Smooth muscle cell (in vitro differentiated cells): ENCODE measurements around the gene REV3L. TPM values are rescaled to one million over a fixed set of nuclear protein-coding genes. Genes with fewer than 3 reads are reported as not detected.

Experiments
- DNase-seq: peaks from one replicate; lab custom pipeline; 2025; ENCODE audit not compliant: unreplicated experiment; lab: John Stamatoyannopoulos, UW
- H2AFZ ChIP-seq: fragments of 200-600 bp; sonication (generic); 2 replicates; pipeline ENCODE4 v1.6.0; 2016; ENCODE audit warnings: antibody characterized with exemption, low read depth, mild to moderate bottlenecking
- H3F3A ChIP-seq: fragments of 200-600 bp; sonication (generic); 2 replicates; pipeline ENCODE4 v1.6.0; 2017; ENCODE audit warnings: antibody characterized with exemption, low read depth
- H3K27ac ChIP-seq: fragments of 200-600 bp; sonication (generic); 2 replicates; pipeline ENCODE4 v1.5.1; 2016; ENCODE audit warnings: low read depth, mild to moderate bottlenecking
- H3K27me3 ChIP-seq: fragments of 200-600 bp; sonication (generic); 2 replicates; pipeline ENCODE4 v1.6.1; 2016; ENCODE audit warnings: low read depth, mild to moderate bottlenecking
- H3K36me3 ChIP-seq: fragments of 200-600 bp; sonication (generic); 2 replicates; pipeline ENCODE4 v1.5.1; 2016; ENCODE audit warnings: low read depth
- H3K4me1 ChIP-seq: fragments of 200-600 bp; sonication (generic); 2 replicates; pipeline ENCODE4 v1.5.1; 2016; ENCODE audit warnings: low read depth
- H3K4me2 ChIP-seq: fragments of 200-600 bp; sonication (generic); 2 replicates; pipeline ENCODE4 v1.6.0; 2016; ENCODE audit warnings: mild to moderate bottlenecking
- H3K4me3 ChIP-seq: fragments of 200-600 bp; sonication (generic); 2 replicates; pipeline ENCODE4 v1.5.1; 2016; ENCODE audit warnings: mild to moderate bottlenecking
- H3K79me2 ChIP-seq: fragments of 200-600 bp; sonication (generic); 2 replicates; pipeline ENCODE4 v1.6.0; 2016; ENCODE audit warnings: low read depth, mild to moderate bottlenecking
- H3K9ac ChIP-seq: fragments of 200-600 bp; sonication (generic); 2 replicates; pipeline ENCODE4 v1.6.0; 2016; ENCODE audit warnings: low read depth
- H3K9me3 ChIP-seq: fragments of 200-600 bp; sonication (generic); replicated peaks from 2 replicates; pipeline ENCODE4 v1.5.1; 2016; ENCODE audit warnings: low read depth
- H4K20me1 ChIP-seq: fragments of 200-600 bp; sonication (generic); 2 replicates; pipeline ENCODE4 v1.6.0; 2016; ENCODE audit warnings: low read depth
- WGBS: methylation state at CpG from one replicate; pipeline ENCODE4 v1.1.7; 2016; ENCODE audit warnings: low lambda C conversion rate; 5-methylcytosine and 5-hydroxymethylcytosine counted together
- polyA plus RNA-seq: library from polyadenylated mRNA; unstranded; fragments of >200 nt; fragmentation: Nextera tagmentation; extraction: Ambion mirVana; gene quantifications from 2 replicates; pipeline ENCODE4 v1.2.1, GENCODE V29; 2016
- total RNA-seq: library from RNA; depleted of rRNA; stranded (reverse); fragments of >200 nt; gene quantifications from 2 replicates; pipeline ENCODE4 v1.2.3, GENCODE V29; 2014
- TF ChIP-seq, protein P1 (sequence below): fragments of 200-600 bp; sonication (generic); IDR thresholded peaks from 2 replicates; pipeline ENCODE4 v1.5.1; 2017; ENCODE audit warnings: borderline replicate concordance, mild to moderate bottlenecking, antibody characterized with exemption; ENCODE audit not compliant: insufficient read depth, poor library complexity, severe bottlenecking

Gene REV3L
- total and polyA plus RNA-seq, 2 experiments from 2014 or later, result 6.9 to 19.8 TPM

DNA sequence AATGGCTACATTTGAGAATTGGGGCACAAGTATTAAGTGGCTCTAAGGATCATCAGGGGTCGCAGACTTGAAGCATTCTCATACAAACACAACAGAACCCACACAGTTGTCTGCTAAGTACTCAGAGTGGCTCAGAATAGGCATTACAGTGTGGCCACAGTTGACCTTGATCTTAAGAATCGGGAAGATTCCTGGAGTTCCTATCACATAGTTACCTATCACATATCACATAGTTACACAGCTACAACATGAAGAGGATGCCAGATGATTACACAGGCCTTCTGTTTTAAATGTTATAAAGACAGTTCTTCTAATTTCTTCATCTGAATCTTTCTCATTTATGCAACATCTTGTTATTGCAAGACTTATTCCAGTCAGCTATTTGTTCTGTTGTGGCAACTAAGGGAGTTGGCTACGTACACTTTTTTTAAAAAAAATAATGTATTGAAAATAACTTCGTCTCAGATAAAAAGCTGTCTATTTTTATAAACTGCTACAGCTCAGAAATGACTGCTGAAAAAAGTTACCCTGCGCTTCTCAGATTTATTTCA, 129.0 kb downstream of the REV3L start:
- no peaks in the 10 kb centered on the region for H4K20me1 ChIP-seq
- H3K79me2 ChIP-seq, result no peaks in the 10 kb centered on the region
- no peak overlapping the region for H3K27ac ChIP-seq
- H3K4me2 ChIP-seq, result no peak overlapping the region
- H3F3A ChIP-seq, result no peaks in the 10 kb centered on the region
- H3K9me3 ChIP-seq, result no peaks in the 10 kb centered on the region
- TF ChIP-seq, protein P1, sequence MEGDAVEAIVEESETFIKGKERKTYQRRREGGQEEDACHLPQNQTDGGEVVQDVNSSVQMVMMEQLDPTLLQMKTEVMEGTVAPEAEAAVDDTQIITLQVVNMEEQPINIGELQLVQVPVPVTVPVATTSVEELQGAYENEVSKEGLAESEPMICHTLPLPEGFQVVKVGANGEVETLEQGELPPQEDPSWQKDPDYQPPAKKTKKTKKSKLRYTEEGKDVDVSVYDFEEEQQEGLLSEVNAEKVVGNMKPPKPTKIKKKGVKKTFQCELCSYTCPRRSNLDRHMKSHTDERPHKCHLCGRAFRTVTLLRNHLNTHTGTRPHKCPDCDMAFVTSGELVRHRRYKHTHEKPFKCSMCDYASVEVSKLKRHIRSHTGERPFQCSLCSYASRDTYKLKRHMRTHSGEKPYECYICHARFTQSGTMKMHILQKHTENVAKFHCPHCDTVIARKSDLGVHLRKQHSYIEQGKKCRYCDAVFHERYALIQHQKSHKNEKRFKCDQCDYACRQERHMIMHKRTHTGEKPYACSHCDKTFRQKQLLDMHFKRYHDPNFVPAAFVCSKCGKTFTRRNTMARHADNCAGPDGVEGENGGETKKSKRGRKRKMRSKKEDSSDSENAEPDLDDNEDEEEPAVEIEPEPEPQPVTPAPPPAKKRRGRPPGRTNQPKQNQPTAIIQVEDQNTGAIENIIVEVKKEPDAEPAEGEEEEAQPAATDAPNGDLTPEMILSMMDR, result no peak
- H3K9ac ChIP-seq, result no peak overlapping the region
- H3K4me3 ChIP-seq, result no peak overlapping the region
- DNase-seq, result no peak
- 97% methylated on average over 5 of the region's 5 CpGs for WGBS
- H3K27me3 ChIP-seq, result no peaks in the 10 kb centered on the region
- no peaks in the 10 kb centered on the region for H3K4me1 ChIP-seq
- H2AFZ ChIP-seq, result no peak overlapping the region
- H3K36me3 ChIP-seq, result peaks cover 9% of the 10 kb centered on the region

DNA sequence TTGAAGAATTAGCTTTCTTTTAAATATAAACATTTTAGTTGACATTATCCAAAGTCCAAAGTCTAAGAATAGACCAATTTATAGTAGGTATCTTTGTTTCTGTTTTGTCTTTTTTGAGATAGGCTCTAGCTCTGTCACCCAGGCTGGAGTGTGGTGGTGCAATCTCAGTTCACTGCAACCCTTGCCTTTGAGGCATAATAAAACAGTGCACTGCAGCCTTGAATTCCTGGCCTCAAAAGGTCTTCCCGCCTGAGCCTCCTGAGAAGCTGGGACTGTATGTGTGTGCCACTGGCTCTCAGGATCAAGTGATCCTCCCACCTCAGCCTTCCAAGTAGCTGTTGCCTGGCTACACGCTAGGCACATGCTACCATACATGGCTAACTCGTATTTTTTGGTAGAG, 135.4 kb downstream of the REV3L start:
- TF ChIP-seq, protein P1, result no peak
- 93% methylated on average over 3 of the region's 3 CpGs for WGBS

DNA sequence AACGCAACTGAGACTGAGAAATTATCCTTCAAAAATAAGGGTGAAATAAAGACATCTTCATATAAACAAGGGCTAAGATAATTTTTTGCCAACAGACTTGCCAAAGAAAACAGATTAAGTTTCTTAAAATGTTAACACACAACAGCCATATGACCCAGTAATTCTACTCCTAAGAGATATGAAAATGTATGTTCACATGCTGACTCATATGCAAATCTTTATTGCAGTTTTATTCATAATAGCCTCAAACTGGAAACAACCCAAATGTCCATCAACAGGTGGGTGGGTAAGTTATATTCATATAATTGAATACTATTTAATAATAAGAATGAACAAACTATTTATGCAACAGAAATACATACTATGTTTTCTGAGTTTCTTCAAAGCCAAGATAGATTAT, 140.1 kb downstream of the REV3L start:
- Histone ChIP-seq H3K27ac (no peak overlapping the region), H3F3A (no peaks in the 10 kb centered on the region), H3K36me3 (no peaks in the 10 kb centered on the region), H3K4me1 (no peaks in the 10 kb centered on the region), H3K79me2 (no peaks in the 10 kb centered on the region), H3K9me3 (no peaks in the 10 kb centered on the region), H3K4me2 (no peak overlapping the region), H3K9ac (no peak overlapping the region), H3K27me3 (no peaks in the 10 kb centered on the region), H3K4me3 (no peak overlapping the region), H4K20me1 (no peaks in the 10 kb centered on the region), H2AFZ (no peak overlapping the region)
- TF ChIP-seq, protein P1, result no peak
- DNase-seq, result no peak
- 92% methylated on average over 1 of the region's 1 CpG for WGBS

More for the DNA sequence above, 135.4 kb downstream of the REV3L start:
- H3K36me3 ChIP-seq, result peaks cover 5% of the 10 kb centered on the region
- no peaks in the 10 kb centered on the region for H4K20me1 ChIP-seq
- H3K4me1 ChIP-seq, result no peaks in the 10 kb centered on the region
- no peaks in the 10 kb centered on the region for H3K79me2 ChIP-seq
- no peak overlapping the region for H2AFZ ChIP-seq
- no peaks in the 10 kb centered on the region for H3K9me3 ChIP-seq
- no peak overlapping the region for H3K9ac ChIP-seq
- no peak overlapping the region for H3K4me2 ChIP-seq
- no peak for DNase-seq
- no peak overlapping the region for H3K27ac ChIP-seq
- H3F3A ChIP-seq, result no peaks in the 10 kb centered on the region
- no peaks in the 10 kb centered on the region for H3K27me3 ChIP-seq
- H3K4me3 ChIP-seq, result no peak overlapping the region

DNA sequence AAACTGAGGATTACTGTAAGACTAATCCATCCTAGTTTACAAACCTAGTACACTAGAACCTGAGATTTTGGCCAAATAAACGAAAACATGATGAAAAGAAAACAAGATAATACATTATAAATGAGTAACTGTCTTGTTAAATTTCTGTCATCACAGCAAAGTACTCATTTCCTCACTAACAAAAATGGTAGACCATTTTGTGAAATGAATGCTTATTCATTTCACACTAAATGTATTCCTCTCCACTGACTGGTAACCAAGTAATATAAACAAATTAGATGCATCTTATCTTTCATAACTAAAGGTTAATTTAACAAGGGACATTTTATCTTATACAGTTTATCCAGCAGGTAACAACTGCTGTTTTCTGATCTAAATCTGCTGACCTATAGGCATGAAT, 143.7 kb downstream of the REV3L start:
- Histone ChIP-seq H3F3A (no peaks in the 10 kb centered on the region), H3K4me1 (no peaks in the 10 kb centered on the region), H3K27me3 (no peaks in the 10 kb centered on the region), H3K36me3 (no peaks in the 10 kb centered on the region), H3K9ac (no peak overlapping the region), H2AFZ (no peak overlapping the region), H3K4me2 (no peak overlapping the region), H3K27ac (no peak overlapping the region), H3K79me2 (no peaks in the 10 kb centered on the region), H4K20me1 (no peaks in the 10 kb centered on the region), H3K4me3 (no peak overlapping the region), H3K9me3 (no peaks in the 10 kb centered on the region)
- no peak for DNase-seq
- TF ChIP-seq, protein P1, result no peak
- 87% methylated on average over 1 of the region's 1 CpG for WGBS
